ENCODE data around the gene ANKRD50.

Gene ANKRD50

GRCh38 chr4:124712372-124713184, at the start of gene ANKRD50:
Gene ANKRD50, minus strand, starts transcription at chr4:124712732. Its CDS starts 2,221 bp downstream, at chr4:124710511.
- peak; percentile 19 to 40 (median 33) for DNase-seq (ENCODE audit: low read depth in 3 of 3)

DNA sequence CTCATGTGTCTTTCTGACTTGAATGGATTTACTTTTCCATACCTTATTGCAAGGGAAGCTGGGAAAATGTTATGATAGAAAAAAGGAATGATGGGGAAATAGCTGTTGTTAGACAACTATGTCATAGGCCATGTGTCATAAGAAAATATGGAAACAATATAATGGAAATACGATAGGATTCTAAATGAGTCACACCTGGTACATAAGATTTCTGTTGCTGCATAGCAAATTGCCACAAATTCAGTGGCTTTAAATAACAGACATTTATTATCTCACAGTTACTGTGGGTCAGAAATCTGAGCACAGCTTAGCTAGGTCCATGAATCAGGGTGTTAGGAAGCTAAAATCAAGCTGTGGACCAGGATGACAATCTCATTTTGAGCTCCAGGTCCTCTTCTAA, 44.6 kb upstream of the ANKRD50 start:
- DNase-seq (ENCODE audit: low read depth in 3 of 3): no peak

- DNase-seq (ENCODE audit: low read depth in 3 of 3): no peak
These were observed 42.1 kb upstream of the ANKRD50 start for GRCh38 chr4:124754681-124755080.

- DNase-seq (ENCODE audit: low read depth in 3 of 3): no peak
These were observed 41.5 kb upstream of the ANKRD50 start for GRCh38 chr4:124753941-124754581.

DNA sequence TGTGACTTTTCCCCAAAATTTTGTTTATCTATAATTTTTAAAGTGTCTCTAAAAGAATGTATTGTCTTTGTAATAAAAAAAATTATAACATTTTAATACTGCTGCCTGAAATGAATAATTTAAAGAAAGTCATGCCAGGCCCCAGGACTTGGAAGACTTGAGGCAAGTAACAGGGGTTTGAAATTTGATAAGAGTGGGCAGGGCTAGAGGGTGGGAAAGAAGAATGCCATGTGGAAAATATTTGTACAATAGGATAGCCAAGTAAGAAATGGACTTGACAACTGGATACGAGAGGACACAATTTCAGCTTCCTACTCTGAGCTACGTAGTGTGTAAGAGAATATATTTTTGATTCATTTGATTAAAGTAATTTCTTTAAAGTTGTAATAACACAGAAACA, 36.9 kb upstream of the ANKRD50 start:
- DNase-seq (ENCODE audit: low read depth in 3 of 3): no peak

- DNase-seq (ENCODE audit: low read depth in 3 of 3): no peak
These were observed 36.4 kb upstream of the ANKRD50 start for GRCh38 chr4:124748965-124749364.

DNA sequence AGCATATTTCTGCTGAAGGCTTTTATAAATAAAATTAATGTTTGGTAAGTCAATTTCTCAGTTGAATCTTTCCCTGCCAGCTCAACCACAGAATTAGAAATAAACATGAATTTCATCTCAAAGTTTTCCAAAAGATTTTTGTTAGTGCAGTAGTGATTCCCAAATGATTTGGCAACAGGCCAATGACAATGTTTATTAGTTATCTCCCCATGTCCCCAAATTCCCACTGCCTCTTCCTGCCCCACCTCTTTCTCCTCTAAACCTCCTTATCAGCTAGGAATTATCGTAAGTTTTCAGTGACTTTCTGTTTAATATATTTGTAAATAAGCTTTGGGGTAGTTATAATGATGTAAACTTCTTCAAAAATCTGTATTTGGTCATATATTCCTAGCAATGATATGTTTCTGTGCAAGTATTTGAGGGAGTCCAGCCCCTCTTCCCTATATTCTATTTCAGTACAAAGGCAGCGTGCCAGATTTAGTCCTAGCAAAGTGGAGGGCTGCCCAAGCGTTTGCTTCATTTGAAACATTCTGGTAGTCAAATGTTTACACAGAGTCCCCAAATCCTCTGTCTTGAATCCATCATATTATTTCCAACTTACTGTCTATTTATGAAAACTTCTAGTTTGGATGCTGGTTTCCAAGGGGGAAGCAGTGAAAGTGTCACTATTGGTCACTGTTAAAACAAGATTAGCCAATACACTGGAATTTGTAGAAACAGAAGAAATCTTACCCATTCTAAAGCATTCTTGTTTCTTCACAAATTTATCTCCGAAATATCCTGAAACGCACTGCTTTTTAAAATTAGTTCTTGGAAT, 33.7 kb upstream of the ANKRD50 start:
- DNase-seq (ENCODE audit: low read depth in 3 of 3): no peak

- DNase-seq (ENCODE audit: low read depth in 3 of 3): no peak
These were observed 31.2 kb upstream of the ANKRD50 start for GRCh38 chr4:124743711-124744110.

GRCh38 chr4:124740501-124740900, 28.0 kb upstream of the ANKRD50 start:
- DNase-seq (ENCODE audit: low read depth in 3 of 3): no peak

- no peak for DNase-seq (ENCODE audit: low read depth in 3 of 3)
These were observed 26.5 kb upstream of the ANKRD50 start for GRCh38 chr4:124738994-124739393.

DNA sequence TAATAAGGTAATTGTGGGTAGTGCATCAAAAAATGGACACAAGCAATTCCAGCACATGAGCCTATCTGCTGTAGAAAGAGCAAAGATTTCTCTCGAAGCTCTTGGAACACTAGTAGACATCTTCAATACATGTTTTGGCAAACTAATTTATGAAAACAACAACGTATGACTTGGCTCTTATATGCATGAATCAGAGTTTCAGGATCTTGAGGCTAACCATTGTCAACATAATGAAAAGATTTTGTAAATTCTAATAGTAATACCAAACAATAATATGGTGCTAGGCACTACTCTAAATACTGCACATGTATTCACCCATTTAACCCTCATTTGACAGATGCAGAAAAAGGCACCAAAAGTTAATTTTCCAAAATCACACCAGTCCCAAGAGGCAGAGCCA, 25.1 kb upstream of the ANKRD50 start:
- no peak for DNase-seq (ENCODE audit: low read depth in 3 of 3)

DNA sequence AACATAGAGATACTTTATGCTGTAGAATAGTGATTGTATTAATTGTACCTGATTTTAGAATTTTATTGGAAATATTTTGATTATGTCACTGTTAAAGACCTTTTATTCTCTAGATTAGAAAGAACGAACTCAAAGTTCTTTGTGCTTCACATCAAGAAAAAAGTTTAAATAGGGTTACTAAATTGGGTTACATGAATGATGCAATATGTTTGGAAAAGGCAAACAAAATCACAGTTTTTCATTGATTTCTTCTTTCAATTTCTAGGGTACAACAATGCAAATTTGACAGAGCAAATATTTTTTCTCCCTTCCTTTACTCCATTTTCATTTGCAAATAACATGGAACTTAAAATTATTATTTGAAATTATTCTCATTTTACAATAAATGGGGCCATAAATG, 24.0 kb upstream of the ANKRD50 start:
- DNase-seq (ENCODE audit: low read depth in 3 of 3): no peak

- no peak for DNase-seq (ENCODE audit: low read depth in 3 of 3)
These were observed 14.9 kb upstream of the ANKRD50 start for GRCh38 chr4:124727331-124727890.

- no peak for DNase-seq (ENCODE audit: low read depth in 3 of 3)
These were observed 13.7 kb upstream of the ANKRD50 start for GRCh38 chr4:124726269-124726668.

GRCh38 chr4:124722071-124722470, 9.5 kb upstream of the ANKRD50 start:
- no peak for DNase-seq (ENCODE audit: low read depth in 3 of 3)

DNA sequence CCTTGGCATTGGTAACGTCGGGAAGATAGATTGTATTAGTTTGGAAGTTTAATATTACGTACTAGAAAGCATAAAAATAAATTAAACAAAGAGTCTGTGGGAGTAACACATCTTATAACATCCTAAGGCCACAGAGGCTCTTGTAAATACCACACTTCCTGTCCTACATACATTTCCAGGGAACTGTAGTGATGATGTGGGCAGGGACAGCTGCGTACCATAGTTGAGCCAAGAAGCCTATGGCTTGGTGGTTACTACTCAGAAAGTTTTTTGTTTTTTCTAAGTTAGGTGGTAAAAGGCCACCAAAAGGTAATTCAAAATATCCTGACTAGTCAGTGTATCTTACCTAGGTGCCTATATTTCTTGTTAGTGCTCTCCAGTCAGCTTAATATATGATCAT, 4.6 kb upstream of the ANKRD50 start:
- DNase-seq (ENCODE audit: low read depth in 3 of 3): no peak

GRCh38 chr4:124713185-124713592, 657 bp upstream of the ANKRD50 start:
- no peak for DNase-seq (ENCODE audit: low read depth in 3 of 3)

DNA sequence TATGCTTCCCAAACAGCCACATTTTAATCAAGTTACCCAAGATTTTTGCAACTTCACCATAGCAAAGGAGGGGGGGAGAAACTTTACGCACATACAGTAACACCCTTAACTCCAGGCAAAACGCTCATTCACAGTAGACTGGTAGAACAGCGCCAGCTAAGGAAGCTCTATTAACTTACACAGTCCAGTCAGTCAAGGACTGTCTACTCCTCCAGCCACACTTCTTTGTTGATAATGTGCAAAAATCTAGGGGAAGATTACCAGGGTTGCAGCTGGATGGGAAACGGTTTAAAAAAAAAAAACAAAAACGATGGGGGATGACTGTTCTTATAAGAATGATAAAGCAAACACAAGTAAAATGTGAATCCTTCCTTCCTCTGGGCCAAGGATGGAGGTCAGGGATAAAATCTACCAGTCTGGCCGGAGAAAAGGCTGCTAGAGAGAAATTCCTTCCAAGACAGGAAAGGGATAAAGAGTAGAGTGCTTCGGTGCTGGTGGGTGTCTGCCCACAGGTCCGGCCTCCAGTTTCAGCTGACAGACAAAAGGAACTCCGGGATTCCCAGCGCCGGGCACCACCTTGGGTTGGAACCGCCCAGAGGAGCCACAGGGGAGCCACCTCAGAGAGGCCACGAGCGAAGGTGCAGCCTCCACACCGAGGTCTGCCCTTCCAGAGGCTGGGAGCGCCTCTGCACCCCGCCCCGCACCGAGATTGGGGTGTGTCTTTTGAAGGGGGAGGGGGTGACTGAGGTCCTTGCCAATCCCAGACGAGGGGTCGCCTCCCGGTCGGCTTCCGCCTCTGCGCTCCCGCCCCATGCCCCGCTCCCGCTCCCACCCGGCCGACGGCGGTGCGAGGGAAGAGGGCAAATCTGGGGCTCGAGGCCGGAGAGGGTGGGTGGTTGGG, 811 bp downstream of the ANKRD50 start:
- peak in 1 of 3 experiments; percentile 1 for DNase-seq (ENCODE audit: low read depth in 3 of 3)

DNA sequence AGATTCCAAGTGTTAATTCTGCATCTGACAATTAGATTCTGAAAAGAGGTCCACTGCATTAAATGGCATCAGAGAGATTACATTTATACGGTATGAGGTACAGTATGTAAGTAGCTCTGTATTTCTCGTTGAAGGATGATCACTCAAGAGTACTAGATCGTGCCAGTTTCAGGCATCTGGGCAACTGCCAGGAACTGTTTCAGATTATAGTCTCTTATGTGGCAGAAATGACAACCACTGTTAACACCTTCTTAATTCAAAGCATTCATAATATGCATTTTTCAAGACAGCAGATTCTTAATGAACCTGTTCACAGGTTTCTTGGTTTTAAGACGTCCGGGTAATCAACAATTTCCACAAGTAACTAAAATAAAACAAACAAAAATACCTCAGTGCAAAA, 1.6 kb downstream of the ANKRD50 start:
- DNase-seq (ENCODE audit: low read depth in 3 of 3): no peak

- DNase-seq (ENCODE audit: low read depth in 3 of 3): no peak
These were observed 2.4 kb downstream of the ANKRD50 start for GRCh38 chr4:124710015-124710741.
